Neural cell (in vitro differentiated cells): ENCODE data around the gene GTPBP1. TPM values are rescaled to one million over a fixed set of nuclear protein-coding genes. Genes with fewer than 3 reads are reported as not detected.

Experiments used
- H2AFZ ChIP-seq: fragments of 200-600, 300-800 bp; sonication (generic), shearing (Covaris generic); 2 replicates; pipeline ENCODE4 v1.6.0; 2014; ENCODE audit warnings: low read depth, mild to moderate bottlenecking, antibody characterized with exemption, low read length, moderate library complexity
- H3F3A ChIP-seq: fragments of 200-600 bp; shearing (Covaris generic); 2 replicates; pipeline ENCODE4 v1.6.1; 2016; ENCODE audit warnings: mild to moderate bottlenecking, moderate library complexity, mixed read lengths, antibody characterized with exemption, low read length; ENCODE audit not compliant: insufficient read depth, poor library complexity, severe bottlenecking
- H3K27ac ChIP-seq: fragments of 200-600, 300-800 bp; sonication (generic), shearing (Covaris generic); 2 replicates; pipeline ENCODE4 v1.5.1; 2014; ENCODE audit warnings: mild to moderate bottlenecking, low read length, moderate library complexity
- H3K27me3 ChIP-seq: fragments of 300-800, 200-600 bp; sonication (generic), shearing (Covaris generic); 2 replicates; pipeline ENCODE4 v1.6.0; 2014; ENCODE audit warnings: mild to moderate bottlenecking, low read depth, low read length, moderate library complexity; ENCODE audit not compliant: insufficient read depth
- H3K36me3 ChIP-seq: fragments of 300-800, 200-600 bp; sonication (generic), shearing (Covaris generic); 2 replicates; pipeline ENCODE4 v1.5.1; 2014; ENCODE audit warnings: mild to moderate bottlenecking, antibody characterized with exemption, low read length, moderate library complexity; ENCODE audit not compliant: insufficient read depth
- H3K4me2 ChIP-seq: fragments of 300-800, 200-600 bp; sonication (generic), shearing (Covaris generic); 2 replicates; pipeline ENCODE4 v1.6.0; 2014; ENCODE audit warnings: mild to moderate bottlenecking, low read length
- H3K4me3 ChIP-seq: fragments of 300-800, 200-600 bp; sonication (generic), shearing (Covaris generic); 2 replicates; pipeline ENCODE4 v1.5.1; 2014; ENCODE audit warnings: mild to moderate bottlenecking, low read length, moderate library complexity
- H3K79me2 ChIP-seq: fragments of 200-600 bp; shearing (Covaris generic); replicated peaks from 2 replicates; pipeline ENCODE4 v1.6.0; 2014; ENCODE audit warnings: mild to moderate bottlenecking, low read length, moderate library complexity; ENCODE audit not compliant: insufficient read depth
- H3K9ac ChIP-seq: fragments of 300-800, 200-600 bp; sonication (generic), shearing (Covaris generic); 2 replicates; pipeline ENCODE4 v1.6.1; 2016; ENCODE audit warnings: mild to moderate bottlenecking, low read length, mixed read lengths
- H3K9me2 ChIP-seq: fragments of 200-600 bp; shearing (Covaris generic); 2 replicates; pipeline ENCODE4 v1.6.1; 2016; ENCODE audit warnings: mild to moderate bottlenecking, low read length, mixed read lengths; ENCODE audit not compliant: insufficient read depth
- H3K9me3 ChIP-seq: fragments of 200-600, 300-800 bp; sonication (generic), shearing (Covaris generic); 2 replicates; pipeline ENCODE4 v1.6.1; 2016; ENCODE audit warnings: mild to moderate bottlenecking, mixed run types, low read length, moderate library complexity, mixed read lengths
- H4K20me1 ChIP-seq: fragments of 200-600 bp; shearing (Covaris generic); 2 replicates; pipeline ENCODE4 v1.6.1; 2016; ENCODE audit warnings: mild to moderate bottlenecking, mixed run types; ENCODE audit not compliant: insufficient read depth
- EP300 ChIP-seq: fragments of 450-650 bp; conservative IDR thresholded peaks from 2 replicates; pipeline ENCODE4 v1.6.1; 2014; ENCODE audit warnings: antibody characterized with exemption, mild to moderate bottlenecking, moderate library complexity; ENCODE audit not compliant: poor library complexity, severe bottlenecking
- EZH2 ChIP-seq: fragments of 200-600, 300-800 bp; shearing (Covaris generic), sonication (generic); IDR thresholded peaks from 2 replicates; pipeline ENCODE4 v1.6.1; 2014; ENCODE audit warnings: antibody characterized with exemption, low read length, borderline replicate concordance, mild to moderate bottlenecking; ENCODE audit not compliant: insufficient read depth, poor library complexity, severe bottlenecking
- MXI1 ChIP-seq: fragments of 450-650 bp; conservative IDR thresholded peaks from 2 replicates; pipeline ENCODE4 v1.6.1; 2014; ENCODE audit warnings: antibody characterized with exemption, mild to moderate bottlenecking; ENCODE audit not compliant: poor library complexity, severe bottlenecking
- POLR2AphosphoS5 ChIP-seq: IDR thresholded peaks from 2 replicates; pipeline ENCODE4 v1.6.1; 2012
- RAD21 ChIP-seq: fragments of 450-650 bp; conservative IDR thresholded peaks from 2 replicates; pipeline ENCODE4 v1.6.1; 2014; ENCODE audit warnings: antibody characterized with exemption, mild to moderate bottlenecking, moderate library complexity
- SMC3 ChIP-seq: fragments of 450-650 bp; conservative IDR thresholded peaks from 2 replicates; pipeline ENCODE4 v1.6.1; 2014; ENCODE audit warnings: antibody characterized with exemption, mild to moderate bottlenecking, moderate library complexity; ENCODE audit not compliant: poor library complexity
- TAF1 ChIP-seq: IDR thresholded peaks from 2 replicates; pipeline ENCODE4 v1.6.1; 2012; ENCODE audit warnings: low read depth
- polyA plus RNA-seq: library from polyadenylated mRNA; depleted of rRNA; stranded (reverse); fragments of >200 nt; gene quantifications from 2 replicates; pipeline ENCODE4 v1.2.3, GENCODE V29; 2014
- TF ChIP-seq, protein P1 (sequence below): IDR thresholded peaks from 2 replicates; pipeline ENCODE4 v1.6.1; 2012; ENCODE audit warnings: borderline replicate concordance
- TF ChIP-seq, protein P2 (sequence below): fragments of 450-650 bp; IDR thresholded peaks from 2 replicates; pipeline ENCODE4 v1.5.1; 2014; ENCODE audit warnings: antibody characterized with exemption, mild to moderate bottlenecking, moderate library complexity; ENCODE audit not compliant: poor library complexity, severe bottlenecking

GTPBP1 gene
- polyA plus RNA-seq, 1 donor from 2014 or later = 31.9 TPM

DNA sequence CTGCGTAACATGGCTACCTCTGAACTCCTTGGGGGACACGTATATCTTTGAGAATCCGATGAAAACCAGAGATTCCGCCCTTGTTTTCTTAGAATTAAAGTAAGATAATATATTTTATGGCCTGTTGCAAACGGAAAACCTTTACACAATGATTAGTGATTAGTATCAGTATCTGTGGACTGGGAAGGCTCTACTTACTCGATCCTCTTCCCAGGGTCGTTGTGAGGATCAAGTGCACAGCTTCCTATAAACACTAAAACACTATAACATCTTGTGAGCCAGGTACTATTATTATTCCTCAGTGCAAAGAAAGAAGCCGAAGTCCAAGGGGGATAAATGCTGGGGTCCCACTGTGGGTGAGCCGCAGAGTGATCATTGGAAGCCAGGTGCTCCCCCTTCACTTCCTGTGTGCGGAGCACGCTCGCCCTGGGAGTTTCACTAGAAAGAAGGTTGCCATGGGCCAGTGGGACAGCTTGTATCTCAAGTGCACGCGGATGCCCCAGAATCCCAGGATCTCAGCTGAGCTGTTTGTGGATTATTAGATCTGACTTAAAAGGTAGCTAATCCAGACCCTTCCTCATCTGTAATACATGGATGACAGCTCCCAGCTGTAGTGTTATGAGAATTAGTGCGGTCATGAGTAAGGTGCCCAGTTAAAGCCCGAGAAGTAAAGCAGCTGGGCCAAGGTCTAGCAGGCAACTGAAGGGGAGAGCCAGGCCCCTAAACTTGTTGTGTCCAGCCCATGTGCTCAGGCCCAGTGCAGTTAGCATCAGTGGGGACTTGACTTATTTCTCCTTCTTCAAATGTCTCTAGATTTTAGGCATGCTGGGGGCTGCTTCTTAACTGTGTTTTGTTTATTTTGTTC, 48.5 kb upstream of the GTPBP1 start:
- no peaks in the 10 kb centered on the region for H3K36me3 ChIP-seq
- H3K4me2 ChIP-seq = peak overlapping the region; percentile 78
- no peaks in the 10 kb centered on the region for H3K27me3 ChIP-seq
- no peaks in the 10 kb centered on the region for H4K20me1 ChIP-seq
- peaks cover 27% of the 10 kb centered on the region for H3K79me2 ChIP-seq
- TF ChIP-seq POLR2AphosphoS5 (peak; percentile 14), MXI1 (no peak)
- H3F3A ChIP-seq = no peaks in the 10 kb centered on the region
- H2AFZ ChIP-seq = peak overlapping the region; percentile 62
- H3K9me2 ChIP-seq = no peaks in the 10 kb centered on the region
- H3K27ac ChIP-seq = peak overlapping the region; percentile 98
- no peaks in the 10 kb centered on the region for H3K9me3 ChIP-seq
- peak overlapping the region; percentile 80 for H3K4me3 ChIP-seq
- H3K9ac ChIP-seq = peak overlapping the region; percentile 97

DNA sequence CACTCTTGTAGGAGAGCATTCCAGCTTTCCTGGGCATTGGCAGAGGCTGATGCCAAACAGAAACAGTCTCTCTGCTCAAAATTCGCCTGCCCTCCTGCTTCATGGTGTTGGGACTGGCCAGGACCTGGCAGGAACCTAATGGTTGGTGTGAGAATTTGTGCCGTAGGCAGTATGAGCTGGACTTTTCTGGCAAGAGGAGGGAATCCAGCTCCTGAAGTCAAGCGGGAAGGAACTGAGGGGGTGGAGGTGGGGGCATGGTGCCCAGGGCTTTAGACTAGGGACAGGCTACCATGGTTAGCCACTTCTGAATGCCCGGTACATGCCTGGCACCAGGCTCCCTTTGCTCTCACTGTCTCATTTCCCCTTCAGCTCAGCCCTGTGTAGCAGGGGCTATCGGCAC, 30.9 kb upstream of the GTPBP1 start:
- H3K27me3 ChIP-seq = no peaks in the 10 kb centered on the region
- H4K20me1 ChIP-seq = no peaks in the 10 kb centered on the region
- no peak overlapping the region for H2AFZ ChIP-seq
- no peaks in the 10 kb centered on the region for H3K9me2 ChIP-seq
- H3K4me2 ChIP-seq = no peak overlapping the region
- H3F3A ChIP-seq = no peaks in the 10 kb centered on the region
- H3K36me3 ChIP-seq = peaks cover 5% of the 10 kb centered on the region
- no peaks in the 10 kb centered on the region for H3K9me3 ChIP-seq
- H3K4me3 ChIP-seq = no peak overlapping the region
- no peaks in the 10 kb centered on the region for H3K79me2 ChIP-seq
- H3K9ac ChIP-seq = no peak overlapping the region
- no peak overlapping the region for H3K27ac ChIP-seq
- TF ChIP-seq, protein P1, sequence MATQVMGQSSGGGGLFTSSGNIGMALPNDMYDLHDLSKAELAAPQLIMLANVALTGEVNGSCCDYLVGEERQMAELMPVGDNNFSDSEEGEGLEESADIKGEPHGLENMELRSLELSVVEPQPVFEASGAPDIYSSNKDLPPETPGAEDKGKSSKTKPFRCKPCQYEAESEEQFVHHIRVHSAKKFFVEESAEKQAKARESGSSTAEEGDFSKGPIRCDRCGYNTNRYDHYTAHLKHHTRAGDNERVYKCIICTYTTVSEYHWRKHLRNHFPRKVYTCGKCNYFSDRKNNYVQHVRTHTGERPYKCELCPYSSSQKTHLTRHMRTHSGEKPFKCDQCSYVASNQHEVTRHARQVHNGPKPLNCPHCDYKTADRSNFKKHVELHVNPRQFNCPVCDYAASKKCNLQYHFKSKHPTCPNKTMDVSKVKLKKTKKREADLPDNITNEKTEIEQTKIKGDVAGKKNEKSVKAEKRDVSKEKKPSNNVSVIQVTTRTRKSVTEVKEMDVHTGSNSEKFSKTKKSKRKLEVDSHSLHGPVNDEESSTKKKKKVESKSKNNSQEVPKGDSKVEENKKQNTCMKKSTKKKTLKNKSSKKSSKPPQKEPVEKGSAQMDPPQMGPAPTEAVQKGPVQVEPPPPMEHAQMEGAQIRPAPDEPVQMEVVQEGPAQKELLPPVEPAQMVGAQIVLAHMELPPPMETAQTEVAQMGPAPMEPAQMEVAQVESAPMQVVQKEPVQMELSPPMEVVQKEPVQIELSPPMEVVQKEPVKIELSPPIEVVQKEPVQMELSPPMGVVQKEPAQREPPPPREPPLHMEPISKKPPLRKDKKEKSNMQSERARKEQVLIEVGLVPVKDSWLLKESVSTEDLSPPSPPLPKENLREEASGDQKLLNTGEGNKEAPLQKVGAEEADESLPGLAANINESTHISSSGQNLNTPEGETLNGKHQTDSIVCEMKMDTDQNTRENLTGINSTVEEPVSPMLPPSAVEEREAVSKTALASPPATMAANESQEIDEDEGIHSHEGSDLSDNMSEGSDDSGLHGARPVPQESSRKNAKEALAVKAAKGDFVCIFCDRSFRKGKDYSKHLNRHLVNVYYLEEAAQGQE = no peak
- TF ChIP-seq, protein P2, sequence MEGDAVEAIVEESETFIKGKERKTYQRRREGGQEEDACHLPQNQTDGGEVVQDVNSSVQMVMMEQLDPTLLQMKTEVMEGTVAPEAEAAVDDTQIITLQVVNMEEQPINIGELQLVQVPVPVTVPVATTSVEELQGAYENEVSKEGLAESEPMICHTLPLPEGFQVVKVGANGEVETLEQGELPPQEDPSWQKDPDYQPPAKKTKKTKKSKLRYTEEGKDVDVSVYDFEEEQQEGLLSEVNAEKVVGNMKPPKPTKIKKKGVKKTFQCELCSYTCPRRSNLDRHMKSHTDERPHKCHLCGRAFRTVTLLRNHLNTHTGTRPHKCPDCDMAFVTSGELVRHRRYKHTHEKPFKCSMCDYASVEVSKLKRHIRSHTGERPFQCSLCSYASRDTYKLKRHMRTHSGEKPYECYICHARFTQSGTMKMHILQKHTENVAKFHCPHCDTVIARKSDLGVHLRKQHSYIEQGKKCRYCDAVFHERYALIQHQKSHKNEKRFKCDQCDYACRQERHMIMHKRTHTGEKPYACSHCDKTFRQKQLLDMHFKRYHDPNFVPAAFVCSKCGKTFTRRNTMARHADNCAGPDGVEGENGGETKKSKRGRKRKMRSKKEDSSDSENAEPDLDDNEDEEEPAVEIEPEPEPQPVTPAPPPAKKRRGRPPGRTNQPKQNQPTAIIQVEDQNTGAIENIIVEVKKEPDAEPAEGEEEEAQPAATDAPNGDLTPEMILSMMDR = no peak
- no peak for TF ChIP-seq SMC3
- no peak for TF ChIP-seq RAD21
- TF ChIP-seq TAF1 = no peak
- TF ChIP-seq EZH2 = no peak
- TF ChIP-seq MXI1 = no peak
- TF ChIP-seq EP300 = no peak
- no peak for TF ChIP-seq POLR2AphosphoS5
